GM19372 (cell line): ENCODE data around the gene CBX2.

Source experiments
- ATAC-seq: cut with Tn5 transposase; IDR thresholded peaks from one replicate; pipeline ENCODE4 v1.9.1; 2021; ENCODE audit warnings: mild to moderate bottlenecking, low read depth, moderate library complexity; ENCODE audit not compliant: unreplicated experiment

CBX2 gene

DNA sequence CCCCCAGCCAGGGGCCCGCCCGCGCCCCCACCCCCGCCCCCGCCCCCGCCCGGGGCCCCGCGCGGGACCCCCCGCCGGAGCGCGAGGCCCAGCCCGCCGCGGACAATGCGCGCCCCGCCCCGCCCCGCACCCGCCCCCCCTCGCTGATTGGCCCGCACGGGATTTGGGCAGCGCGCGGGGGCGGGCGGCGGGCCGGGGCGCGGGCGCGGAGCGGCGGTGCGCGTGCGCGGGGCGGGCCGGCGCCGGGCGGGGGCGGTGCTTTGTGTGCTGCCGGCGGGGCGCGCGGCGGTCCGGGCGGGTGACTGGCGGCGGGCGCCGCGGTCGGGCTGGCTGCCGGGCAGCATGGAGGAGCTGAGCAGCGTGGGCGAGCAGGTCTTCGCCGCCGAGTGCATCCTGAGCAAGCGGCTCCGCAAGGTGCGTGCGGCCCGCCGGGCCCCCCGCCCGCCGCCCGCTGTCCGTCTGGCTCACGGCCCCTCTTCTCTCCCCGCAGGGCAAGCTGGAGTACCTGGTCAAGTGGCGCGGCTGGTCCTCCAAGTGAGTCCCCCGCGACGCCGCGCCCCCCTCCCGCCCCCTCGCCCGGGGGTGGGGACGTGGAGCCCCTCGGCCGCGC lies at the start of gene CBX2:
TSS of gene CBX2 (plus strand) at position 255 of the 610 bp plus-strand sequence. CDS start at position 343, 88 bp downstream.
- peak; percentile 86 for ATAC-seq

DNA sequence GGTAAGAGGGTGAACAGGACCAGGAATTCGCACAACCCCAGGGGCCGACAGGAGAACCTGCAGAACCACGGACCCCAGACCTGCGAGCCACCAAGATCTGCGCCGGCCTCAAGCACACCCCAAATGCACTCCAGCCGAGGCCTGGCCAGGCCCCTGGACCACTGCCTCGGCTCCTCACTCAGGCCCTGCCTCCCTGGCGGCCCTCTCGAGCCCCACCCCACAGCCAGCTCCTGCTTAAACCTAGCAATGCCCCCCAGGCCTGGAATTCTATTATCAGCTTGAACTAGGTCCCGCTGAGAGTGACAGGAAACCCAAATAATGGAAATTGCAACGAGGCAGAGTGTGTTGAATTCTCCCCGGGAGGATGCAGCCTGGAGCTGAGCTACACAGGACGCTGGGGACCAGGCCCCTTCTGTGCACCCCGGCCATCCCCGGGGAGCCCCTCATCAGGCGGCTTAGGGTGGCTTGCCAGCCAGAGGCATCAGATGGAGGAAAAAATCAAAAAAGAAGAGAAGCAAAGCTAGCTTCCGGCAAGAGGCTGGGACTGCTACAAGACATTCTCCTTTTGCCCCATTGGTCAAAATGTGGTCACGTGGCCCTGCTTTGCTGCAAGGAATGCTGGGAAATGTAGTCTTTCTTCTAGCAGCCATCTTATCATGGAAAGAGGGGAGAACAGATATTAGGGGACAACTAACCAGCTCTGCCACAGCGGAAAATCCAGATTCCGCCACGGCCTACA lies 49.6 kb upstream of the CBX2 start:
- ATAC-seq, result peak; percentile 74

DNA sequence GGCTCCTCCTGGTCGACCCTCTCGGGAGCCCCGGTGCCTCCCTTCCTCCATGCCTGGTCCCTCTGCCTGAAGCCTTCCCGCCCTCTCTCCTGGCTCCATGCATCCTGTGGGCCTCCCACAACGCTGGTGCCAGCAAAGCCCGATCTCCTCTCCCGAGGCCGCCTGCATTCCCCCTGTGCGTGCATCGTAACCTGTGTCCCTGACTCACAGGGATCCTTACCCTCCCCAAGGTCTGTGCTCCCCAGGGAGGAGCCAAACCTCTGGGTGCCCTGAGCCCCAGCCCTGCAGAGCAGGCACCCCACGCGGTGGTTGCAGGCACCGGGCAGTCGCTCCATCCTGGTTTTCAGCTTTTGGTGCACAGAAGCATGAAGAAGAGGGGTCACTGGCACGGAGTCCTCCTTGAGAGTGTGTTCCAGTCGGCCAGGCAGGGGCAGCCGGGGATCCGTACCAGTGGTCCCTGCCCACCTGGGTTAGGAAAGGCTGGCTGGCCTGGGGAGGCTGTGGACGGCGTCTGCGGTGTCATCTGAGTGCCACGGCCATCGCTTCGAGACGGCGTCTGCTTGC lies 49.0 kb upstream of the CBX2 start:
- ATAC-seq, result no peak

DNA sequence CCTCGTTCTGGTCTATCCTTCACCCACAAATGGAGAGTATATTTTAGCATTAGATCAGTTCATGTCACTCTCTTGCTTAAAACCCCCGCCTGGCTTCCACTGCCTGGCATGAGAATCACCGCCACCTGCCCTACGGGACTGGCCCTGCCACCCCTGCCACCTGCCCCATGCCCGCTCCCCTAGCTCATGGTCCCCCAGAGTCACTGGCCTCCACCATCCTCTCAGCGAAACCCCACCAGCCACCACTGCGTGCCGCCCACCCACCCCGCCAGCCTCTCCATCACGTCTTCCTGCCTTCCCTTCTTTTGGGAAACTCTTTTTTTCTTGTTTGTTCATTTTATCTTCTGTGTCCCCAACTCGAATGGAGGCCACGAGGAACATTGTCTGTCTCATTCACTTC lies 48.2 kb upstream of the CBX2 start:
- ATAC-seq, result no peak

DNA sequence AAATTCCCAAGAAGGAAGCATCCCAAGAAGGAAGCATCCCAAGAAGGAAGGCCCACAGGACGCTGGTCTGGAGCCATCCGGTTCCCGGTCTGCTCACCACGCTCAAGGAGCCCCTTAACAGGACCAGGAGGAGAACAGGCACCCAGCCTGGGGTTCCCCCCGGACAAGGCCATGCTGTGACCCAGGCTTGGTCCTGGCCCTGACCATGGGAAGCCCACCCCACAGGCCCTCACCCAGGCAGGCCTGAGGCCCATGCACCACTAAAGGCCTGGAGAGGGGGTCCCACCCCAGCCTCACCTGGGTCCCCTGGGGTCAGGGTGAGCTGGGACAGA lies 47.5 kb upstream of the CBX2 start:
- no peak for ATAC-seq

DNA sequence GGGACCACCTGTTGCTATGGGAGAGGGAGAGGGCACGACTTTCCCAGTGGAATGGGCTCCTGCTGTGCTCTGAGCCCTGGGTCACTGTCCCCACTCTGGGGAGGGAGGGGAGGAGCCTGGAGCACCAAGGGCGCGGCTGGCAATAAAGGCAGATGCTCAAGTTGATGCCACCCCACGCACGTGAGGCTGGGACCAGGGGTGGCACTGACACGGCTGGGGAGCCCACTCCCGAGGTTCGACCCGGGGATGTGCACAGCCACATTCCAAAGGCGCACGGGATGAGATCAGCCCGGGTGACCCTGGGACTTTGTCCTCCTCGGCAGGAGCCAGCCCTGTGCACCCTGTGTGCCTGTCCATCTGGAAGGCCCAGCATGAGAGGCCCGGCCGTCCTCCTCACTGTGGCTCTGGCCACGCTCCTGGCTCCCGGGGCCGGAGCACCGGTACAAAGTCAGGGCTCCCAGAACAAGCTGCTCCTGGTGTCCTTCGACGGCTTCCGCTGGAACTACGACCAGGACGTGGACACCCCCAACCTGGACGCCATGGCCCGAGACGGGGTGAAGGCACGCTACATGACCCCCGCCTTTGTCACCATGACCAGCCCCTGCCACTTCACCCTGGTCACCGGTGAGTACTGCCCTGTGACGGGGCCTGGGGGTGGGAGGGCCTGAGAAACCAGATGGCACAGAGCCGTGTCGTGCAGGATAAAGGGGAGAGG lies 47.0 kb upstream of the CBX2 start, which contains the start of gene ENPP7:
TSS of gene ENPP7 (plus strand) at position 175 of the 715 bp plus-strand sequence. CDS start at position 372, 197 bp downstream.
- no peak for ATAC-seq

DNA sequence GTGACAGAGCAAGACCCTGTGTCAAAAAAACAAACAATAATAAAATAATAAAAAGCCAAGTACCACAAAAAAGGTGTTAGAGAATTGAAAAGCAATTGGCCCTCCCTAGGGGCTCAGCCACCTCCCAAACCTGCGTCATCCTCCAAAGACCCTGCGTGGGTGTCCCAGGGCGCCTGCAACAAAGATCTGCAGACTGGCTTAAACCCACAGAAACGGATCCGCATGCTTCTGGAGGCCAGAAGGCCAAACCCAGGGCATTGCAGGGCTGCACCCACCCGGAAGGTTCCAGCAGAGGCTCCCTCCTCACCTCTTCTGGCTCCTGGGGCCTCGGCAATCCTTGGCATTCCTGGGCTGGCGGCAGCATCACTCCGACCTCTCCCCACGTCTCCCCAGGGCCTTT lies 45.7 kb upstream of the CBX2 start:
- ATAC-seq, result no peak

DNA sequence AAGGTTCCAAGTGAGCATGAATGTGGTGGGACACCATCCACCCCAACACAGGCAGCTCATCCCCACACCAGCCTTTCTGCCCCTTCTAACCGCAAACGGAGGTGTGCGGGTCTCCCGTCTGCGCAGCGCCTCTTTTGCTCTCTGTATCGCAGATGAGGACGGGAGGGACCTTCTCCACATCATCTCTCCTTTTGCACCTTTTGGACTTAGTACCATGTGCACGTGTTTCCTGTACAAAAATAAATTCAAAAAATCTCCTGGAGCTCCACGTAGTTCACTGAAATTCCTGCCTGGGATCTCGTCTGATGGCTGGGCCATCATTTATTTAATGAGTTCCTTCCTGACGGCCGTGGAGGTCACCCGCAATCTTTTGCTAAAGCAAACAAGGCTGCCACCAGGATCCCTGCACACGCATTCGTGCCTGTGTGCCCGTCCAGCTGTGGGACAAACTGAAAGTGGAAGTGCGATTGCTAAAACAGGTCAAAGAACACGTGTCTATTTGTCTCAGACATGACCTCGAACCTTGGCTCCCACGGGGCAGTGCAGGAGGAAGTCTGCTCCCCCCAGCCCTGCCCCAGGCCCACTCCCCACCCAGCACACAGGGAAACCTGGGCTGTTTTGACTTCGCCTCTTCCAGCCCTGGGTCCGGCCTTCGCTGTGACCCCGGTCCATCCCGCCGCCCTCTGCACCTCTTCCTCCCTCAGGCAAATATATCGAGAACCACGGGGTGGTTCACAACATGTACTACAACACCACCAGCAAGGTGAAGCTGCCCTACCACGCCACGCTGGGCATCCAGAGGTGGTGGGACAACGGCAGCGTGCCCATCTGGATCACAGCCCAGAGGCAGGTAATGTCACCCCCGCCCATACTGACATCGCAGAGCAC lies 44.9 kb upstream of the CBX2 start:
- ATAC-seq, result no peak

DNA sequence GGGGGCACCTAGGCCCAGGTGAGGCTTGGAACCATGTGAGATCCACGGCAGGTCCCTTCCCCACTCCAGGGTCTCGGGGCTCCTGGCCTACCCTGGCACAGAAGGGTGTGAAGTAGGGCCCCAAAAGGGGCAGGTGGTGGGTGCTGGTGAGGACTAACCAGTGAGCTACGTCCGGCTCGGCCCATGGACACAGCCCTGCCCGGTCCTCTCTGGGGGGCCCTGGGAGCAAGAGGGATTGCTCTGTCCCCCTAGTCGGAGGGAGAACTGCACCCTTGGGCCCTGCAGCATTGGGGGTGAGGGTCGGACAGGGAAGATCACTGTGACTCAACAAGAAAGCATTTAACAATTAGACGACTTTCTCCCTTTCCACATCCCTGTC lies 44.3 kb upstream of the CBX2 start:
- no peak for ATAC-seq

DNA sequence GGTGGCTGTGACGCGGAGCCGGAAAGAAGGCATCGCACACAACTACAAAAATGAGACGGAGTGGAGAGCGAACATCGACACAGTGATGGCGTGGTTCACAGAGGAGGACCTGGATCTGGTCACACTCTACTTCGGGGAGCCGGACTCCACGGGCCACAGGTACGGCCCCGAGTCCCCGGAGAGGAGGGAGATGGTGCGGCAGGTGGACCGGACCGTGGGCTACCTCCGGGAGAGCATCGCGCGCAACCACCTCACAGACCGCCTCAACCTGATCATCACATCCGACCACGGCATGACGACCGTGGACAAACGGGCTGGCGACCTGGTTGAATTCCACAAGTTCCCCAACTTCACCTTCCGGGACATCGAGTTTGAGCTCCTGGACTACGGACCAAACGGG lies 42.9 kb upstream of the CBX2 start:
- ATAC-seq, result no peak

DNA sequence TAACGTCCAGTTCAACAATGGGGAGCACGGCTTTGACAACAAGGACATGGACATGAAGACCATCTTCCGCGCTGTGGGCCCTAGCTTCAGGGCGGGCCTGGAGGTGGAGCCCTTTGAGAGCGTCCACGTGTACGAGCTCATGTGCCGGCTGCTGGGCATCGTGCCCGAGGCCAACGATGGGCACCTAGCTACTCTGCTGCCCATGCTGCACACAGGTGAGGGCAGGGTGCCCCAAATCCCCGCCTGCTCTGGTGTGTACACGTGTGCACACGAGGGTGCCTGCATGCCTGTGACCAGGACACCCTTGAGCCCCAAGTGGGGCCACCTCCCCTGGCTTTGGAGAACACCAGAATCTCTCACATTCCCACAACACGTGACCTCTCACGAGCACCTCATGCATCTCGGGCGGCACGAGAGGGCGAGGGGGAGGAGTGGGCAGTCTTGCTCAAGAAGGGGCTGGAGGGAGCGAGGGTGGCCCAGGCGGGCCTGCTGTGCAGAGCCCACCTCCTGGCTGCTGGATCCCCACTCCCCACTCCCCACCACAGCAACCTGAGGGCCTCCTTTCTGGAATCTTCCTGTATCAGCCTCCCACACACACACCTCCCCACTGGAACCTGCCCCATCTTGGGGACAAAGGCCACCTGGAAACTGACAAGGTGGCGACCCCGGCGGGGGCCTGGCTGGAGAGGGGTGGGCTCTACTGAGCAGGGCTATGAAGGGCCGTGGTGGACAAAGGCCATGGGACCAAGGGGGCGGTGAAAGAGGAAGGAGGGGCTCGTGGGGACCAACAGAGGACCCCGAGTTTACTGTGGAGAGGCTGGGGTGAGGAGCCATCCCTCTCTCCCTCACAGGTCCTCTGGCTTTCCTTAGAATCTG lies 40.7 kb upstream of the CBX2 start:
- no peak for ATAC-seq

DNA sequence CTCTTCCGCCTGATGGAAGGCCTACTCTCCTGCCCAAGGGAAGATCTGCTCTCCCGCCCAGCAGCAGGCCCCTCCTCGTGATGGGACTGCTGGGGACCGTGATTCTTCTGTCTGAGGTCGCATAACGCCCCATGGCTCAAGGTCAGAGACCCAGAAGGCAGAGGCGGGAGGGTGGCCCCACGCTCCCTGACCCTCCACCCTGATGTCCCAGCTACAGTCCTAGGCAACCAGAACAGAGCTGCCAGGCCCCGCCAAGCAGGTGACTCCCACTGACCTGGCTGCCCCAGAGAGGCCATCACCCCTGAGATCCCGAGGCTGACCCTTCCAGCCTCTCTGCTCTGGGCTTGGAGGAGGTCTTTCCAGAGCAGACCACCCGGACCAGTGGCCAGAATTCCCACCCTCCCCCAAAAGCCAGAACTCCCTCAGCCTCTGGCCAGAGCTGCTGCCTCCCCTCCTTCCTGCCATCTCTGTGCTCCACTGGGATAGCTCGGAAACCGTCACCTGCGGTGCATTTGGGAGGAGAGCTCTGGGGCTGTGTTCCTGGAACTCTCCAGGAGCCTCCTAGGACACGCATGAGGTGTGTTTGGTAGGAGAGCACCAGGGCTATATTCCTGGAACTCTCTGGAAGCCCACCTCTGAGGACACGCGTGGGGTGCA lies 39.9 kb upstream of the CBX2 start:
- ATAC-seq, result no peak

DNA sequence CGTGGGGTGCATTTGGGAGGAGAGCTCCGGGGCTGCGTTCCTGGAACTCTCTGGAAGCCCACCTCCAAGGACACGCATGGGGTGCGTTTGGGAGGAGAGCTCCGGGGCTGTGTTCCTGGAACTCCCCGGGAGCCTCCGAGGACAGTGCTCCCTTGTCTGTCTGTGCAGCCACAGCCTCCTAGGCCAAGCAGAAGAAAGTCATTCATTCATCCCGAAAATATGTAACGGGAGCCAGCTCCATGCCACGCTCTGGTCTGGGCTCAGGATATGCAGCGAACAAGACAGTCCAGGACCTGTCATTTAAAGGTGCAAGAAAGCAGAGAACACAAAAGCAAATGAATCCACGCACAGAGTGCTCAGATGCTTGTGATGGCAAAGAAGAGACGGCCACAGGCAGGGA lies 39.3 kb upstream of the CBX2 start:
- ATAC-seq, result no peak

DNA sequence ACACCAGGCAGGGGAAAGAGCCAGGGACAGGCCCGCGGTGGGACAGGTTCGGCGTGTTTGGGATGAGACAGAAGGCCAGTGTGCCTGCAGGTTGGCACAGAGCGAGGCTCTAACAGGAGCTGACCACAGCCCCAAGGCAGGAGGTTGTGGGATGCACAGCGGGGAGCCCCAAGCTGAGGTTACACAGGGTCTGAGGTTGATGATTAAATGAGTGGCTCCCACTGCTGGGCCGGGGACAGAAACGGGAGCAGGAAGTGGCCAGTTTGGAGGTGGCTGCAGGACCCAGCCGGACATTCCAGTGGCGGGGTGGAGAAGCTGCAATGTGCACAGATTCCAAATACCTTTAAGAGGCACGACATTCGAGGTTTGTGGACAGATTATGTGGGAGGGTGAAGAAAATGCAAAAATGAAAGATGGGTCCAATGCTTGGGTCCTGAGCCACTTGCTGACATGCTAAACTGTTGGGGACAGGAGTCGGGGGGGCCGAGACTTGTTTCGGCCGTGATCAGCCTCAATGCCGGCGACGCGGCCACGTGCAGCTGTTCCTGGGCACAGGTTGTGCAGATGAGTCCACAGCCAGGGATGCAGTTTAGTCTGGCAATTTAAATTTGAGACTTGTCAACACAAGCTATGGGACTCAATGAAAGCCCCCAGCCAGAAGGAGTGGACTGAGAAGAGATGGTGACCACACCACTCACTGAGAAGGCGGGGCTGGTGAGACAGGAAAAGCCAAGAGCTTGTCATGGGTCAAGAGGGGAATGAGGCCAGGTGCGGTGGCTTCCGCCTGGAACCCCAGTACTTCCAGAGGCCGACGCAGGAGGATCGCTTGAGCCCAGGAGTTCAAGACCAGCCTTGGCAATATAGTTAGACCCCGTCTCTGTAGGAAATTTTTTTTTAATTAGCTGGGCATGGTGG lies 38.5 kb upstream of the CBX2 start:
- ATAC-seq, result no peak

DNA sequence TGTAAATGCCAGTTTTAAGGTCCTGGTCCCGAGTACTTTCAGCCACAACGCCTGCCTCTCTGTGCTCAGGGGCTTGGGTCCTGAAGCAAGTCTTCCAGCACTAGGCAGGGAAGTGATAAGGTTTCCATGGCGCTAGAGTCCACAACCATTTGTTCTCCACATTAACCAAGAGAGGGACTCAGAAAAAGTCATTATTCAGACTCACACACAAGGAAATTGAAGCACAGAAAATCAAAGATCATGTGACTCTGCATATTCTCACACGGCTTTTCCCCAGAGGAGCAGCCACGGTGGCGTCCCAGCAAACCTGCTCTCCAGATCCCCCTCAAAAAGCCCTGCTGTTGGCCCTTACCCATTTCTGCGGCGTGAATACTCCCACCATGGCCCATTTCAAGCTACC lies 37.5 kb upstream of the CBX2 start:
- no peak for ATAC-seq

DNA sequence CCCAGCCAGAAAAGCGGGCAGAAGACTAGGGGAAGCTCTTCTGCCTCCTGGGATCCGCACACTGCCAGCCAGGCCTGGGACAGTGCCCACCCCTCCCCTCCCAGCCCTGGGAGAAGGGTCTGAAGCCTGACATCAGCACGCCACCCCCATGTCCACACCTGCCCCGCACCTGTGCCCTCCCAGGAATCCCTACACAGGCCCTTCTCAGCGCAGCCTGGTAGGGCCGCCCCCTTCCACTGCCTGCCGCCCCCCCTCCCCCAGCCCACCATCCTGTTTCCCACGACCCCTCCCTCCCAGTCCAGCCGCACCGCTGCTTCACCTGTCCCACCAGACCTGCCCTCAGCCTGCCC lies 36.6 kb upstream of the CBX2 start:
- no peak for ATAC-seq

DNA sequence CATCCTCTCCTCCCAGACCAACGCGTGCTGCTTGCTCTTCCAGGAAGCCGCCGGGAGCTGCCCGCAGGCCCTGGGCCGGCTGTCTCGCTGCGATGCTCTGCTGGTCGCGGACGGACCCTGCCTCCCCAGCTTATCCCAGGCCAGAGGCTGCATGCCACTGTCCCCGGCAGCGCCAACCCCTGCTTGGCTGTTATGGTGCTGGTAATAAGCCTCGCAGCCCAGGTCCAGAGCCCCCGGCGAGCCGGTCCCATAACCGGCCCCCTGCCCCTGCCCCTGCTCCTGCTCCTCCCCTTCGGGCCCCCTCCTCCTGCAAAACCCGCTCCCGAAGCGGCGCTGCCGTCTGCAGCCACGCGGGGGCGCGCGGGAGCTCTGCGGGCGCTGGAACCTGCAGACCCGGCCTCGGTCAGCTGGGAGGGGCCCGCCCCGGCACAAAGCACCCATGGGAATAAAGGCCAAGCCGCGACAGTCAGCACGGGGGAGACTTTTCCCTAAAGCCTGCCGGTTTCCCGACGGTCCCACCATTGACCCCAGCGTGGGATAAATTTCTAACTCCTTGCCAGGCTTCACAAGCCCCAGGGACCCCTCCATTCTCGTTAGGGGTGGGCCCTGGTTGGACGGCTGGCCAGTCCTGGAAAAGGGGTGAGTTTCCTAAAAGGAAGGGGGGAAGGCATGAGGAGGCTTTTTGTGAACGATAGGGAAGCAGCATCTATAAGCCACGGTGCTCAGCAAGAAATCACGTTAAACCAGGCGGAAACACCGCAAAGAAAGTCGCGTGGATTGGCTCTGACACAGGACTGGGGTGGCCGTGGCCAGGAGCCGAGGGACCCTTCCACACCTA lies 36.0 kb upstream of the CBX2 start:
- ATAC-seq, result no peak
